ENCODE results near the gene CDCA8.

GRCh38 chr1:37697737-37698136 lies 5.4 kb downstream of the CDCA8 start:
- TF ChIP-seq EZH2 (IDR thresholded peaks at IDR 0.05) (no peak), POLR2AphosphoS5 (IDR thresholded peaks at IDR 0.05; ENCODE audit: borderline replicate concordance, low read depth, low read length) (no peak)
